HG03457 (cell line): ENCODE data around the gene COL28A1.

Experiments used
- ATAC-seq: cut with Tn5 transposase; IDR thresholded peaks from one replicate; pipeline ENCODE4 v1.9.1; 2021; ENCODE audit warnings: moderate number of reproducible peaks; ENCODE audit not compliant: unreplicated experiment

The COL28A1 gene

DNA sequence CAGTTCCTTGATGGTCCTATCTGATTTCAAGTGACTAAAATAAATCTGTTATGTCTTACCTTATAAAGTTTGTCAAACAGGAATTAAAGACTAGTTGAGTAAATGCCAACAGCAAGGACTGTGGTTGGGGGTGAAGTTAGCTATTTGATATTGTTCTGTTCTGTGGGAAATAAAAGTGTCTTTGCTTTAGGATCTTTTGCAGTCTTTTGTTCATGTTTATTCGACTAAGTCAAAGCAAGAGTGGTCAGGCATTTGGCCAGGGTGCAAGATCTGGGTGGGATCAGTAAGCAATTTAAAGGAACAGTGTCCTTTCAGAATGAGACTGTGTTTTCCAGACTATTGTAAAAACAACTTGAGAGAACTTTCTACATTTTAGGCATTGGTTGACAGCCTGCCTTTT, at the start of gene COL28A1:
COL28A1 (minus strand) TSS at position 183 of the 400 bp plus-strand sequence. CDS start 2,998 bp downstream, outside the sequence.
- no peak for ATAC-seq

DNA sequence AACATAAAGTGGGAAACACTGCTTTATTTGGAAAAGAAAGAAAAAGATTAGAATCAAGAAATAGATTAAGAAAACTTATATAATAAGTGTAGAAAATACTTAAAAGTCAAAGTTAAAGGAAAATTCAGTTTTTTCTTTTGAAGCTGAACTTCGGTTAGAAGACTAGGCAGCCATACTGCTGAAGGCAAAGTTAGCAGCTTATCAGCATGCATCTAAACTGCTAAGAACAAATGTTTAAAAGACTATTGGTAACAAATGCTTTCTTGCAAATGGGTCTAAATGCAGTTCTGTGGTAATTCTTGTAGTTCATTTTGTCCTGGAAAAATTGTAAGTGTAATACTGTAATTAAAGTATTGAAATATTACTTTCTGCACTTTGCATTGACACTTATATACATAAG, 49.0 kb upstream of the COL28A1 start:
- no peak for ATAC-seq

DNA sequence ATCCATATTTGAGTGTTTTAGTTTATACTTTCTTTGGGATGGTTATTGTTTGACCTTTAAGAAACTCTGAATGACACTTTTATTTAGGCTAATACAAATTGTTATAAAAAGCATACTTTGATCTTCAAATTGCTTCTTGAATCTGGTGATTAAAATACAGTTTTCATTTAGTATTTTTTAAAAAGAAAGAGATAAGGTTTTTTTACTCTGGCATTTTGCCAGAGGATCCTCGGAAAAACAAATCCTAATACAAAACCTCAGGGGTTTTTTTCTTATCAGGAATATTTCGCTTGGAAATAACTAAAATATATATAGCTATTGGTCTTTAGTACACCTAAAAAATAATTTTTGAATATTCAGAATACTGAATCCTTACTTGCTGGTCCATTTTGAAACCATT, 48.1 kb upstream of the COL28A1 start:
- no peak for ATAC-seq

DNA sequence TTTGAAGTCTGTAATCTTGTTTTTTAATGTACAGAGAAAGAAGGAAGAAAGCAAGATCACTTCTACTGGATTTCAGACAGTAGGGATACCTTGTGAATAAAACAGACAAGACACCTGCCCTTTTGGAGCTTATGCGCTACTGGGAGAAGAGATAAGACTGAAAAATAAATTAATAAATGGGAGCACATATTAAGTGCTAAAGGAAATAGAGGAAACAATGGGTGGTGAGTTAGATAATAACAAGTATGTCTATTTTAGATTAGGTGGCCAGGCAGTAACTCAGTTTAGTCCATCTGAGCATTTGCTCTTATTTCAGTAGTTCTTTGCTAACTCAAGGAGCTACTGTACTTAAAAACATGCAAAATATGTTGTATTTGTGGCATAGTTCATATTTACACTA, 46.9 kb upstream of the COL28A1 start:
- no peak for ATAC-seq

DNA sequence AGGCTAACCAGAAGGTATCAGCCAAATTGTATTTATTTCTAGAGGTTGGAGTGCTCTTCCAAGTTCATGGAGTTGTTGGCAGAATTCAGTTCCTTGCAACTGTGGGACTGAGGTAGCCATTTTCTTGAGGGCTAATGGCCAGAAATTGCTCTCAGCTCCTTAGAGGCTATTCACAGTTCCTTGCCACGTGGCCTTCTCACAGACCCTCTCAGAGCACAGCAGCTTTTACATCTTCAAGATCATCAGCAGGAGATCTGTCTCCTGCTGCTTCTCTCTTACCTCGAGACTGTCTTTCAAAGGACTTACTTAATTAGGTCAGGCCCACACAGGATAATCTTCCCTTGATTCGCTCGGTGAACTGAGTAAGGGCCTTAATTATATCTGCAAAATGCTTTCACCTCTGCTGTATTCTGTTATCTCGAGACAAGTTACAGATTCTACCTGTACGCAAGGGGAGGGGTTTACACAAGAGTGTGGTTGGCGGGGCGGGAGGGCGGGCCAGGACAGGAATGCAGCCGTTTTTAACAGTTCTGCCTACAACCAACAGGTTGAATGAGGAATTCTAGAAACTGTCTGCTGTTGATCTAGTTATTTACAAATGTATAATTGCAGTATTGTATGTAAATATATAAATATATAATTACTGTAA, 46.0 kb upstream of the COL28A1 start:
- ATAC-seq = no peak

DNA sequence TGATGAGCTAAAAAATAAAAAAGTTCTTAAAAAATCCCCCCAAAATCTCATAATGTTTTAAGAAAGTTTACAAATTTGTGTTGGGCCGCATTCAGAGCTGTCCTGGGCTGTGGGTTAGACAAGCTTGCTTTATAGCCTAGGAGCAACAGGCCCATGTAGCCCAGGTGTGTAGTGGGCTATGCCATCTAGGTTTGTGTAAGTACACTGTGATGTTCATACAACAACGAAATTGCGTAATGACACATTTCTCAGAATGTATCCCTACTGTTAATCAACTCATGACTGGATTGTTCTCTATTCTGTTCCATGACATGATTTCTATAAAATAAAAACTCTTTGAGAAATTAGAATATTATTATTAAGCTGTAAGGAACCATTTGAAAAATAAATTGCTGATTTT, 44.0 kb upstream of the COL28A1 start:
- ATAC-seq = no peak

DNA sequence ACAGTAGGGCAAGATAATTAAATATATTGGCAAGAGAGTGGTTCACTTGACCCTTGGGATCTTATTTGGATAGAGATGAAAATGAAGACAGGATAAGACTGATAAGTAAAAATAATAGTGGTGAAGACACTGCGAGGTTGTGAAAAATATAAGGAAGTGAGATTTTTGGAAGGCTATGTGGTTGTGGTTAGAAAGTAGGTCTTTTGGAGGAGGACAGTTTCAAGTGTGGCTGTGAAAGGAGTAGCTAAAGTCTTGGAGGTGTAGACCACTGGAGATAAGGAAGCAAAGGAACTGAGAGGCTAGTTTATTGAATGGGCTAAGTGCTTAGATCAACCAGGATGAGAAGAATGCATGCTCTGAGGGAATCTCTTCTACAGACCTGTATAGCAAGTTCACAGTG, 42.2 kb upstream of the COL28A1 start:
- ATAC-seq = peak; percentile 50

DNA sequence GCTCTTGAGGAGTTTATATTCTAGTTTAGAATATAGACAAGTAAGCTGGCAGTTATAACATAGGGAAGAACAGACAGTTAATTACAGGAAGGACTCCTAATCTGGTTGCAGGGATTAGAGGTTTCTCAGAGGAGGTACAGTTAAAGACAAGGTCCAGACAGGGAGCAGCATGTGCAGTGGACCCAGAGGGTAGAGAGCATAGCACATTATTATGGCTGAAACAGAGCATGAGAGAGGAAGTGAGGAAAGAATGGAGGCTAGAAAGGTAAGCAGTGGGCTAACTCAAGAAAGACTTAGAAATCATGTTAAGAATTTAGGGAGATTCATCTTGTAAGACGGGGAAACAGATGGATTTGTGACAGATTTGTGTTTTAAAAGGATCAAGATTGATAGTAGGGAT, 40.7 kb upstream of the COL28A1 start:
- ATAC-seq = no peak

DNA sequence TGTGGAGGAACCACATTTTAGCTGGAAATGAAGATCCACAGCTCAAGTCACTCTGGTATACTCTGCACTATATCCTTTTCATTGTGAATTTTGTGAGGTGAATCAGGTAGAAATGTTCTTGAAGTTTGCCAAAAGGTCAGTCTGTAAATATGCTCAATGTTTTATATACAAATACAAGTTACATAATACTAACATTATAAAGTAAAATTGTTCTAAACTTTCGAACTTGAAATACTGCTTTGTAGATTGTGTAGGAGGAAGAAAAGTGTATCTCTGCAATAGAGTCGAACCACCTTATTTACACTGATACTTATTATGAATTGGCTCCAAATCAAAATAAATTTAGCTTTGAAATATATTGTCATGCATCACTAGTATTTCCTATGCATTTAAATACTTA, 38.0 kb upstream of the COL28A1 start:
- no peak for ATAC-seq

DNA sequence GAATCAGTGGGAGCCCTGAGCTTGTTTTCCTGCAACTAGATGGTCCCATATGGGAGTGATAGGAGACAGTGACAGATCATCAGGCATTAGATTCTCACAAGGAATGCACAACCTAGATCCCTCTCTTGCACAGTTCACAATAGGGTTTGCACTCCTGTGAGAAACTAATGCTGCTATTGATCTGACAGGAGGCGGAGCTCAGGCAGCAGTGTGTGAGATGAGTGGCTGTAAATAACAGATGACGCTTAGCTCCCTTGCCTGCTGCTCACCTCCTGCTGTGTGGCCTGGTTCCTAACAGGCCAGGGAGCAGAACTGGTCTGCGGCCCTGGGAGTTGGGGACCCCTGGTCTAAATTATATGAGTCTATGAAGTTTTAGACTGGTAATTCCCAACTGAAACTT, 34.9 kb upstream of the COL28A1 start:
- no peak for ATAC-seq

DNA sequence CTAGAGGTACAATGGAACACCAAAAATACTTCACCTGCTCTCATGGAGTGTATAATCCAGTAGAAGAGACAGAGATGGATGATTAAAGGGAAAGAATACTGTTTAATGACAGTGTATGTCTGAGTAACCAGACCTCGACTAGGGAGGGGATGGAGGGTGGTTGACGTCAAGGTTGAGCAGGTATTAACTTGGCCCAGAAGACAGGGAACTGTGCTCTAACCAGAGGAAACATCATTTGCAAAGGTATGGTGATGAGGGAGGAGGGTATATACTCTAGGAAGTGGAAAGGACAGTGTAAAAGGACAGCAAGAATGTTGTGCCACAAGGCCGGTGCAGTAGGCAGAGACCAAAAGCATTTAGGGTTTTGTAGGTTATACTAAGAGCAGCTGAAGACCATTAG, 33.9 kb upstream of the COL28A1 start:
- ATAC-seq = no peak

DNA sequence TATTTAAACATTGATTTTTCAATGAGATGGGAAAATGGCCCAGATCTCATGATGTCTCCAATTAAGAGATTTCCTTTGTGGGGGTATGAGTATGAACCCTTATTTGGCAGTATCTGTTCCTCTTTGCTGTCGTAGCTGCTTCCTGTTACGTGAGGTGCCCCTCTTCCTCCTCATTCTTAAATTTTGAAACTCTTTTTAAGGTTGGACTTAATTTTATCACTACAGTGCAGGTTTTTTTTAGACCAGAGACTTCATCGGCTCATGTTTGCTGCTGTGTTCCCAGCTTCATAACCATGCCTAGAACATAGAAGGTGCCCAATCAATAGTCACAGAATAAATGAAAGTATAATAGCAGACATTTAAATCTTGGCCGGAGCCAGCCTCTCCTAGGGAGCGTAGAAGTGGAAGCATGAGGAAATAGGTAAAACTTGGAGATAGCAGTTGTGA, 33.4 kb upstream of the COL28A1 start:
- ATAC-seq = no peak

DNA sequence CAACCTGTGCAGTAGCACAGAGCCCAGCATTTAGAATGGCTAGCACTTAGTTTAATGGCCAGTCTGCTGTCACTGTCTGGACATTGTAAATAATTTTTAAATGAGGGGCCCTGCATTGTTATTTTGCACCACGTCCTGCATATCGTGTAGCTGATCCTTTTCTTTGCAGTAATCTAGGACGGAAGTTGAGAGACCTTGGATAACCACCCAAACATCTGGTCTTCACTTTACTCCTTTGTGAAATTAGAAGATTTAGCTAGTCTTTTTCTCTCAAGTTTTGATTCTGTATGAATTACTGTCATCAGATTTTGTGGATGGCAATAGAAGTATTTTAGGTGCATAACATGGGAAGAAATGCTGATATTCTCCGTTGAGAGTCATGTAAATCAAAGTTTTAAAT, 32.9 kb upstream of the COL28A1 start:
- no peak for ATAC-seq

DNA sequence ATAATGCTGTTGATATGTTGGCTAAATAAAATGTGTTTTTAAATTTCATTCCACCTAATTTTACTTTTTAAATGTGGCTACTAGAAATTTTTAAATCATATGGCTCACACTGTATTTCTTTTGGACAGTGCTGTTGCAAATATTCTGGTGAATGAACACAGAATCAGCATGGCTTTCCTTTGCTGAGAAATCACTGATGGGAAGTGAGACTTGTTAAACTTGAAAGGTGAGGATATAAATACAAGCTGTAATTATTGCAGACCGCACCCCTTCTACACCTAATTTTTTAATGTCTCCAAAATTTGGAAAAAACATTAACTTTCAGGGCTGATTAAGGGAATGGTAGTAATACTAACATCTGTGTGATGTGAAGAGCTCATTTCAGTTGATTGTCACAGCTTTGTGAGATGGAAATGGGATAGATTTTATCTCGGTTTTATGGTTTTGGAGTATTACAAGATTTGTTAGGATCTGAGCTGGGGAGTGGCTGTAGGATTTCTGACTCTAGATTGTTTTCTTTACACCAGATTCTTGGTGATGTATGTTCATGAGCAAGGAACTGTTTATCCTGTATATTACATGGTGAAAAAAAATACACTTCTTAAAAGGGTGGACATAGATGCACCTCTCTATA, 32.3 kb upstream of the COL28A1 start:
- no peak for ATAC-seq

DNA sequence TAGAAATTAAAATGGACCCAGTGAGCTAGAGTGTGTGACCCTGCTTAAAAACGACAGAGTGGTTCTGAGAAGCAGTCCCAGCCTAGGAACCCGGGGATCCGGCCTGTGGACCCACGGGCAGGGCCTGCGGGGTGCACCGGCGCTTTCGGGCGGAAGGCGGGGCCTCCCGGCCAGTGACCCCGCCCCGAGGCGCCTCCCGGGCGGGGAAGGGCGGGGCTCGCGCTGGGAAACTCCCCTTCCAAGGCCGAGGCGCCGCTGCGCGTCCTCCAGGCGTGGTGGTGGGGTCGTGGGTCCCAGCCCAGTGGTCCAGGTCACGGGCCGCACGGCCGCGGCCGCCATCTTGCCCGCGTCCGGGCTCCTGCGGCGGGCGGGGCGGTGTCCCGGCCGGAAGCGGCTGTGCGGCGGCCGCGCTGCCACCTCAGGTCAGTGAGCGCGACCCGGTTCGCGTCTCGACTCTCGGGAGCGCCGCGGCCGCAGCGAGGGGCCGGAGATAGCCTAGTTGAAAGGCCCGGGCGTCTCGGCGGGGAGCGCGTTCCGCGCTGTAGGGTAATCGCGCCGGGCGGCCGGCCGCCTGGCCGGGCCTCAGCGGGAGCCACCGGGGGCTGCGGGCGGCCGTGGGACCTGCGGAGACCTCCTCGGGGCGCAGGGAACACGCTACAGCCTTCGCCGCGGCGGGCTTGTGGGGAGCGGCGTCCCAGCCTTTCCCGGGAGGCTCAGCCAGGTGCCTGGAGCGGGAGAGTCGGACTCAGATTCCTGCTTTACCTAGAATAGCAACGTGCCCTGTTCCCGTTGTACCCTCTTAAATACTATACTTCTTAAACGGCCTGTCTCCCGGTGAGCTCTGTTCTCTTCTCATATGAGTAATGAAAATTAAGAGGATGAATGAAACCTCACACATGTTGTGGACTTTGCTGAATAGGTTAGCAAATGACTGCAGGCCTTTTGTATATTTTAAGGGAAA, 31.3 kb upstream of the COL28A1 start, which contains the start of gene MIOS:
MIOS (plus strand) TSS at position 234 of the 961 bp plus-strand sequence. CDS start 5,592 bp downstream, outside the sequence.
- peak; percentile 75 for ATAC-seq

DNA sequence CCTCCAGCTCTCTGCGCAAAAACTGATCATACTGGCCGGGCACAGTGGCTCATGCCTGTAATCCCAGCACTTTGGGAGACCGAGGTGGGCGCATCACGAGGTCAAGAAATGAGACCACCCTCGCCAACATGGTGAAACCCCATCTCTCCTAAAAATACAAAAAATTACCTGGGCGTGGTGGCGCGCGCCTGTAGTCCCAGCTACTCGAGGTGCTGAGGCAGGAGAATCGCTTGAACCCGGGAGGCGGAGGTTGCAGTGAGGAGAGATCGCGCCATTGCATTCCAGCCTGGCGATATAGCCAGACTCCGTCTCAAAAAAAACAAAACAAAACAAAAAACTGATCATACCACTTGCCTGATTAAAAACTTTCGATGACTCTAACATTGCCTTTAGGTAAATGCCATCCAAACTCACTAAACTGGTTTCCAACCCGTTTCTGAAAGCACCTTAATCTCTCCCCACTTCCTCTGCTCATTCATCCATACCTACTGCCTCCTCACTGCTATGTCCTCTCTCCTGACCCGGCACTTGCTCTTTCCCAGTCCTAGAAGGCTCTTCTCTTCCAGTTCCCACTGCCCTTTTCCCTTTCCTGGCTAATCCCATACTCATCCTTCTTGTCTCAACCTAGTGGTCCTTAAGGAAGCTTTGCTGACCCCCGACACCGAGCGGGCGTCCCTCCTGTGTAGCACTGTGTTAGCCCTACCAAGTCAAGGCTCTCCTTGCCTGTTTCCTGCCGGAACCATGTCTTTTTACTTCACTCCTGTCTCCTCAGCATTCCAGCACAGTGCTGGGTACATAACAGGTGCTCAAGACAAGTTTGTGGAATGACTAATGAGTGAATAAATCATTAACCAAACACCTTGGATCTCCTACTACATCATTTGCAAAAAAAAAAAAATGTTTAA, 30.3 kb upstream of the COL28A1 start:
- ATAC-seq = peak; percentile 29

DNA sequence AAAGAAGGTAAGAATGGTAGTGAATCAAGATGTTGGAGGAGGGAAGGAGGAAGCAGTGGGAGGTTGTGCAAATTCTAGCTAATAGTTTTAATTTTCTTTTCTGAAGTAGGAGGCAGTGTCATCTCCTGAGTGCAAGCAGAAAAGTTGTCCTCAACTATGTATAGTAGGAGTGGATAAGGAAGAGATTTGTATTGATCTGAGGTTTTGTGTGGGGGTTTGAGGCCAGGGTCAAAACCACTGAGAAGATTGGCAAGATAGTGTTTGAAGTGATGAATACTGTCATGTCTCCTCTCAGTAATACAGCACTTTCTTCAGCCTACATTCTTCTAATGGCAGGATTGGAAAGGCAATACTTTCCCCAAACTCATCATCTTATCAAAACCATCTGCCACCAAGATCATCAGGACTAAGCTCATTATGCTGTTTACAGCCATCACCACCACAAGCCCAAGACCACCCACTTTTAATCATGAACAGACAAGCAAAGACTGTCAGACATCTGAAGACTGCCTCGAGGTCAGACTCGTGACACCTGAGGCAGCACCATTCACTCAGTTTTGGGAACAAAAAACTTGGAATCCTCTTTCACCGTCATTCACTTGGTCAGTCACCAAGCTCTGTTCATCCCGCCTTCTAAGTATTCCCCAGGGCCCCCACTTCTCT, 29.5 kb upstream of the COL28A1 start:
- ATAC-seq = no peak

DNA sequence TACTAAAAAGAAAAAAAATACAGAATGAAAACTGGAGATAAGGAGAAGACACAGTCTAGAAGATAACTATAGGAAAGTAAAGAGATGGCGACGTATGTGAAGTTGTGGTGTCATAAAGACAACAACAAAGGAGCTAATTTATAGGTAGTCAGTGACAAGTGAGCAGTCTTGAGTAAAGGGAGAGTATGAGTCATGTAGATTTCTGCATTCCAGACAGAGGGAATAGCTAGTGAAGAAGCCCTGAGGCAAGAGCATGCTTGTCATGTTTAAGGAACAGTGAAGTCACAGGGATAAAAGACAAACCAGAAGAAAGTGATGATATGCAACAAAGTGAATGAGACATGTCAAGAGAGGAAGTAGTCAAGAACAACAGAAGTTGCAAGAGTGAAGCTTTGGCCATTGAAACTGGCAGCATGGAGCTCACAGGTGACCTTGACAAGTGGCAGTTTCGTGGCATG, 28.7 kb upstream of the COL28A1 start:
- no peak for ATAC-seq

DNA sequence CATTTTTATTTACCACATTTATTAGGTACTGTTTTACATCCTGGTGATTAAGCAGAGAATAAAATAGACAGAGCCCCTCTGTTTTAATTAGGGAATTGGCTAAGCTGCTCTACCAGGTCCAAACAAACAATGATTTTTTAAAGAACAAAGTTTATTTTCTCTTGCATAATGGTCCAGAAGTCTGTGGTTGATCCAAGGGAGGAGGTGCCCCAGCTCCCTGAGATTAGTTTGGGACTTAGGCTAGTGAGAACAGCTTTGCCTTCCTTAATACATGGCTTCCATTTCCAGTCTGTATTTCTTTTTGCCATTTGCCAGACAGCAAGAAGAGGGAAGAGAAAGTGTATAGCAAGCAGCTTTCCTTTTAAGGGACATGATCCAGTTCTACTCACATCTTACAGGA, 28.1 kb upstream of the COL28A1 start:
- ATAC-seq = no peak

DNA sequence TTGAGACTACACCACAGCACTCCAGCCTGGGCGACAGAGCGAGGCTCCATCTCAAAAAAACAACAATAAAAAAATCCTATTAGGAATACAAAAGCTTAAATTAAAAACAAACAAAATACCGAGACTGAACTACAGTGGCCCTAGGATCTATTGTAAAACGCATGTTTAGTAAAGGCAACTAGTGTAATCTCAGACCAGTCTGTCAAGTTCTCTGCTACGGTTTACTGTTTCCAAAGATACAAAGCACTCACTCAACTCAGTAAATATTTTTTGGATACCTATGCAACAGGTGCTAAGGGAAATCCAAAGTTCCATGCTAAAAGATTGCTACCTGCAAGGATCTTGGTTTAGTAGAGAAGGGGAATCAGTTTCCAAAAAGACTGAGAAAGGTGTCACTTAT, 27.6 kb upstream of the COL28A1 start:
- ATAC-seq = no peak
